ENCODE results near the gene INIP.
A peak's percentile ranks its signal among the peaks of the same experiment; 100 is the strongest.

INIP gene

GRCh38 chr9:112753725-112754124 is 35.8 kb upstream of the INIP start:
- no peaks in the 10 kb centered on the region for H3K36me3 ChIP-seq (replicated peaks; ENCODE audit: insufficient read depth, low read length)
- H3K79me2 ChIP-seq (ENCODE audit: low read length), result peaks cover 40% of the 10 kb centered on the region
- peaks cover 13% of the 10 kb centered on the region for H3K4me1 ChIP-seq (ENCODE audit: low read length)
- no peaks in the 10 kb centered on the region for H3K27me3 ChIP-seq (replicated peaks; ENCODE audit: insufficient read depth, low read length)
- TF ChIP-seq CTCF (IDR thresholded peaks at IDR 0.05; ENCODE audit: low read length) (no peak), EZH2 (optimal IDR thresholded peaks at IDR 0.05; ENCODE audit: low read depth, low read length) (no peak), EZH2phosphoT487 (IDR thresholded peaks at IDR 0.05; ENCODE audit: low read length) (no peak)
- no peaks in the 10 kb centered on the region for H4K20me1 ChIP-seq (ENCODE audit: insufficient read depth, low read length)
- no peak overlapping the region for H3K4me3 ChIP-seq (ENCODE audit: low read length)
- H3F3A ChIP-seq (ENCODE audit: insufficient read depth, low read length), result peaks cover 11% of the 10 kb centered on the region; the same call in 1 of the 2 replicates
- H3K9me3 ChIP-seq (replicated peaks; ENCODE audit: insufficient read depth, low read length), result no peaks in the 10 kb centered on the region
- no peak overlapping the region for H3K9ac ChIP-seq (ENCODE audit: low read length)
- H2AFZ ChIP-seq (ENCODE audit: low read length), result no peak overlapping the region
- DNase-seq, result no peak
- no peak overlapping the region for H3K27ac ChIP-seq (ENCODE audit: low read length)
- no peak overlapping the region for H3K4me2 ChIP-seq (ENCODE audit: low read depth, low read length)
- no peaks in the 10 kb centered on the region for H3K9me2 ChIP-seq (replicated peaks; ENCODE audit: insufficient read depth, low read length)

- H3F3A ChIP-seq (ENCODE audit: insufficient read depth, low read length), result peaks cover 11% of the 10 kb centered on the region; the same call in 1 of the 2 replicates
- H3K36me3 ChIP-seq (replicated peaks; ENCODE audit: insufficient read depth, low read length), result no peaks in the 10 kb centered on the region
- no peak overlapping the region for H3K9ac ChIP-seq (ENCODE audit: low read length)
- H3K27ac ChIP-seq (ENCODE audit: low read length), result no peak overlapping the region
- no peak overlapping the region for H2AFZ ChIP-seq (ENCODE audit: low read length)
- H3K9me3 ChIP-seq (replicated peaks; ENCODE audit: insufficient read depth, low read length), result no peaks in the 10 kb centered on the region
- H3K4me3 ChIP-seq (ENCODE audit: low read length), result no peak overlapping the region
- TF ChIP-seq EZH2 (optimal IDR thresholded peaks at IDR 0.05; ENCODE audit: low read depth, low read length), result no peak
- TF ChIP-seq EZH2phosphoT487 (IDR thresholded peaks at IDR 0.05; ENCODE audit: low read length), result no peak
- TF ChIP-seq CTCF (IDR thresholded peaks at IDR 0.05; ENCODE audit: low read length), result no peak
- H3K27me3 ChIP-seq (replicated peaks; ENCODE audit: insufficient read depth, low read length), result no peaks in the 10 kb centered on the region
- DNase-seq, result no peak
- no peaks in the 10 kb centered on the region for H4K20me1 ChIP-seq (ENCODE audit: insufficient read depth, low read length)
- peak overlapping the region; percentile 99; the same call in 1 of the 2 replicates for H3K4me2 ChIP-seq (ENCODE audit: low read depth, low read length)
- H3K4me1 ChIP-seq (ENCODE audit: low read length), result peaks cover 13% of the 10 kb centered on the region
- H3K9me2 ChIP-seq (replicated peaks; ENCODE audit: insufficient read depth, low read length), result no peaks in the 10 kb centered on the region
- H3K79me2 ChIP-seq (ENCODE audit: low read length), result peaks cover 33% of the 10 kb centered on the region
Measured at GRCh38 chr9:112752334-112753125, 34.6 kb upstream of the INIP start.

- peaks cover 11% of the 10 kb centered on the region; the same call in 1 of the 2 replicates for H3F3A ChIP-seq (ENCODE audit: insufficient read depth, low read length)
- peak; percentile 87 for DNase-seq
- peaks cover 13% of the 10 kb centered on the region for H3K4me1 ChIP-seq (ENCODE audit: low read length)
- H3K4me3 ChIP-seq (ENCODE audit: low read length), result peak overlapping the region; percentile 96
- no peaks in the 10 kb centered on the region for H4K20me1 ChIP-seq (ENCODE audit: insufficient read depth, low read length)
- H3K9ac ChIP-seq (ENCODE audit: low read length), result peak overlapping the region; percentile 70
- H3K36me3 ChIP-seq (replicated peaks; ENCODE audit: insufficient read depth, low read length), result no peaks in the 10 kb centered on the region
- H3K4me2 ChIP-seq (ENCODE audit: low read depth, low read length), result peak overlapping the region; percentile 99
- H2AFZ ChIP-seq (ENCODE audit: low read length), result peak overlapping the region; percentile 92
- H3K79me2 ChIP-seq (ENCODE audit: low read length), result peaks cover 32% of the 10 kb centered on the region
- H3K27ac ChIP-seq (ENCODE audit: low read length), result peak overlapping the region; percentile 50; the same call in 1 of the 2 replicates
- TF ChIP-seq EZH2 (optimal IDR thresholded peaks at IDR 0.05; ENCODE audit: low read depth, low read length), result no peak
- no peak for TF ChIP-seq EZH2phosphoT487 (IDR thresholded peaks at IDR 0.05; ENCODE audit: low read length)
- no peak for TF ChIP-seq CTCF (IDR thresholded peaks at IDR 0.05; ENCODE audit: low read length)
- no peaks in the 10 kb centered on the region for H3K9me3 ChIP-seq (replicated peaks; ENCODE audit: insufficient read depth, low read length)
- H3K27me3 ChIP-seq (replicated peaks; ENCODE audit: insufficient read depth, low read length), result no peaks in the 10 kb centered on the region
- H3K9me2 ChIP-seq (replicated peaks; ENCODE audit: insufficient read depth, low read length), result no peaks in the 10 kb centered on the region
Measured at GRCh38 chr9:112751056-112751795, 33.3 kb upstream of the INIP start.

All from MM.1S (cell line).